GM12801 (cell line): ENCODE measurements around the gene SCUBE2.

Experiments used
- TF ChIP-seq, protein P1 (sequence below): IDR thresholded peaks from one replicate; pipeline ENCODE4 v1.5.1; 2011; ENCODE audit warnings: control low read depth; ENCODE audit not compliant: insufficient read length; ENCODE audit errors: extremely low read depth

Gene SCUBE2

DNA sequence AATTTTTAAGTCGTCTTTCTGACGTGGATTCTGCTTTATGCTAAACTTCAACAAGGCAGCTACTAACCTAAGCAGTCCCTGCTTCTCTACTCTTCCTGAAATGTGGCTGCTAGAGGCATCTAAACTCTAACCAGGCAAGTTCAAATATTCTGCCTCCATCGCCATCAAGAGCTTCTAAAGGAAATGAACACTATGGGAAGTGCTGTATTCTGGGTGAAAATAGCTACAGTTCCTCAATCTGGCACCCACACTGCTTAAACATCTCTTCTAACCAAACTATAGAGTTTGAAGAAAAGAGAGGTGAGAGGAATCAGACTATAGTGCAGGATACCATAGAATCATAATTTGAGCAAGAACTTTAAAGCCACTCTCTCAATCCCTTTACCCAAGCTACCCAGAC, 93.9 kb downstream of the SCUBE2 start:
- TF ChIP-seq, protein P1, sequence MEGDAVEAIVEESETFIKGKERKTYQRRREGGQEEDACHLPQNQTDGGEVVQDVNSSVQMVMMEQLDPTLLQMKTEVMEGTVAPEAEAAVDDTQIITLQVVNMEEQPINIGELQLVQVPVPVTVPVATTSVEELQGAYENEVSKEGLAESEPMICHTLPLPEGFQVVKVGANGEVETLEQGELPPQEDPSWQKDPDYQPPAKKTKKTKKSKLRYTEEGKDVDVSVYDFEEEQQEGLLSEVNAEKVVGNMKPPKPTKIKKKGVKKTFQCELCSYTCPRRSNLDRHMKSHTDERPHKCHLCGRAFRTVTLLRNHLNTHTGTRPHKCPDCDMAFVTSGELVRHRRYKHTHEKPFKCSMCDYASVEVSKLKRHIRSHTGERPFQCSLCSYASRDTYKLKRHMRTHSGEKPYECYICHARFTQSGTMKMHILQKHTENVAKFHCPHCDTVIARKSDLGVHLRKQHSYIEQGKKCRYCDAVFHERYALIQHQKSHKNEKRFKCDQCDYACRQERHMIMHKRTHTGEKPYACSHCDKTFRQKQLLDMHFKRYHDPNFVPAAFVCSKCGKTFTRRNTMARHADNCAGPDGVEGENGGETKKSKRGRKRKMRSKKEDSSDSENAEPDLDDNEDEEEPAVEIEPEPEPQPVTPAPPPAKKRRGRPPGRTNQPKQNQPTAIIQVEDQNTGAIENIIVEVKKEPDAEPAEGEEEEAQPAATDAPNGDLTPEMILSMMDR, result no peak

DNA sequence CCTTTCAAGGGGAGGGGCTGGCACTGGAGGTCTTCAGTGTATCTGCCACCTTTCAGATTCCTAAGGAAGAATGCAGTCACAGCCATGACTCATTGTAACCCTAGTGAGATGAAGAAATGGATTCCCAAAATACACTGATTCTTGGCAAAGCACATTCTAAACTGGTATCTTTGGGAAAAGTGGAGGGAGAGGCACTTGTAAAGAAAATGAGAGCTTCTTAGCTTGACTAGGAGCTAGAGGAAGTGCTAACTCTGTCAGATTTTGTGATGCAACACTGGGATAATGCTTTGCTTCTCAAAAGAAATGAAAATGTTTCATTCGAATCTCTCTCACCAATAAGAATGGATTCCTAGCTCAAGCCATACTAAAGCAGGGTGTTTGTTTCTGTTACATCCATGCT, 101.9 kb downstream of the SCUBE2 start:
- TF ChIP-seq, protein P1, result no peak

DNA sequence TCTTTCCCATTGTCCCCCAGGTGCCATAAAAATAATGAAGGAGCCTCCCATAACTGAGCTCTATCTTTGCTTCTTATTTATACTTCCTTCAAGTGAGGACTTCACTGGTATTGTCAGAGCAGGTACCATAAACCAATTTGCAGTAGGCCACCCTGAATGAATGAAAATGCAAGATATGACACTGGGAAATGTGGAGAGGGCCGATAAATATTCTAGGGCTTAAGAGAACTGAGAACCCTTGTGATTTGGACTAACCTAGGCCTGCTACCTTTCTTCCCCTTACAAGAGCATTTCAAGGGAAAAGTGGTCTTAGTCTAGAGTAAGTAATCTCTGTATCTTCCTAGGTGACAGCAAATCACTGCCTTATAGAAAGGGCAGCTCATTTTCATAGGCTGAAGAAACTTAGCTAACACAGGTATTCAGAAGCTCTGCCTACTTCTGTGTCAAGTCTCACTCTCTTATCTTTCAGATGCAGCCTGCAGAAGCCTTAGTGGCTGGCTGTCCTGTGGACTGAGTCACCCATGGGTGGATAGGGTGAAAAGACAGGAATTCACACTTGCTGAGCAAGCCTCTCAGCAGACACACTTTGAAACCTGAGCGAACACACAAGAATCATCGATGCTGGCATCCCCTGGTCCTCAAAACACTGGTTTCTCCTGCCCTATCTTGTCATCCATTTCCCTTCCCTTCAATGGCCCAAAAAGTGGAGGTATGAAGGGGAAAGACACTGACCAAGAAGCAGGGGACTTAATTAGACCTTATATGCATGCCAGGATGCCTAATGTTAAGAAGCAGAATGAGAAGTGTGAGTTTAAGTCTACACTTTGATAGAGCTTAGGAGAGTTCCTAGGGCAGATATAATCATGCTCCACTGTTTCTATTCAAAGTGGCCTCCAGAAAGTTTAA, 102.8 kb downstream of the SCUBE2 start:
- TF ChIP-seq, protein P1, result no peak

DNA sequence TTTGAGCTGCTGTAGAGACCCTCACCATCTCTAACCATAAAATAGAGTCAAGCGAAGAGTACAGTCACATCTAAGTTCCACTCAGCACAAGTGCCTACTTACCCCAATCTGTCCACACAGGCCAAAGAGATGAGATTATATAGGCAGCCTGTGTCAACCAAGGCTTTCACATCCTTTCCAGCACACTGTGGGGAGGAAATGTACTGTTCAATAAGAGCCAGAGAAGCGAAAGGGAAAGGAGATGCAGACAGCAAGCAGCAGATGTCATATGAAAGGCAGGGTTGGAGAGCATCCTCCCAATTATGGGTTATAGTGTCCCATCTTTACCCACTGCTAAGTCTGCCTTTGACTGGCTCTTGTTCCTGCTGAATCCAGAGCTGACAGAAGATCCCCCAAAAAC, 104.0 kb downstream of the SCUBE2 start:
- TF ChIP-seq, protein P1, result no peak

DNA sequence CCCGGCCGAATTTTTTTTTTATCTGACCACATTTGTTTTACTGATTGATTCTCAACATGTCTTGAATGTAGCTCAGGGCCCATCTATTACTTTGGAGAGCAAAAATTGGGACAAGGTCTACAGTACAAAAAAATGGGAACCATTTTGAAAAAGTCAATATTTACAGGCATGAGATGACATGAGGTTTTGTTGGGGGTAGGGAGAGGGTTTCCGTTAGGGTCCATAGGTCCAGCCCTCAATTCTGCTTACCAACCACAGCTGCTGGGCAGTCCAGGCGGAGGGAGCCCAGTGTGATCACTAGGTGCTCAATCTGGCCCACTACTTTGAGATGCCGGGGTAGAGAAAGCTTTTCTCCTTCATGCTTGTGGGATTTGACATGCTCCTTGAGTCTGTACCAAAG, 105.9 kb downstream of the SCUBE2 start:
- TF ChIP-seq, protein P1, result no peak

DNA sequence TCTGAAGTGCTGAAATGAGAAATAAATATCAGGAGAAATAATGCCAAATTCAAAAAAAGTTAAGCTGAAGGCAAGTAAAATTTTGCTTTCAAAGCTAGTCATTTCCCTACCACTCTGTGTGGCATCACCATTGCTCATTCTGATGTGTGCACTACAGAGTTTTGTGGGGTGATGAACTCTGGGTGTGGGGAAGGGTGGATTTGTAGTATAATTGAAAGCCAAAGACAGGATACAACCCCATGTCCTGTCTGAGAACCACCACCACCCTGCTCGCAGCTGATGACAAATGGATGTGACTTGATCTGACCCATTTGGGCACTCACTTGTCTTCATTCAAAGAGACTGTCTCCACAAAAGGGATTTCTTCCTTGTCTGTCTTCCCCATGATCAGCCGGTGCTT, 107.8 kb downstream of the SCUBE2 start:
- TF ChIP-seq, protein P1, result no peak

DNA sequence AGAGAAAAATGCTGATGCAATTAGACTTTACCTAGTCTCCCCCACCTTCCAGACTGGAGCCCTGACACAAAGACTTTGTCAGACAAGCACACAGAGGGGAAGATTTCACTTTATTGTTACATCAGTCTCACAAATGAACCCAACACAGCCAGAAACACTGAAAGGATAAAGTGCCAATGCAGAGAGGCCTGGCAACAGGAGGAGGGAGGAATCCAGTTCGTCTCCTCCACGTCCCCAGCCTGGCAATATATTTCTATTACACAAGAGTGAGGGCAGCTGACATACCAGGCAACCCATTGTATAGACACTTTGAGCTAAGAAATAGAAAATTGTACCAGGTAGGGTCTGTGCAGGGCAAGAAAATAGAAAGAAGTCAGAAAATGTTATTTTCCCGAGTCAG, 110.9 kb downstream of the SCUBE2 start:
- TF ChIP-seq, protein P1, result no peak

DNA sequence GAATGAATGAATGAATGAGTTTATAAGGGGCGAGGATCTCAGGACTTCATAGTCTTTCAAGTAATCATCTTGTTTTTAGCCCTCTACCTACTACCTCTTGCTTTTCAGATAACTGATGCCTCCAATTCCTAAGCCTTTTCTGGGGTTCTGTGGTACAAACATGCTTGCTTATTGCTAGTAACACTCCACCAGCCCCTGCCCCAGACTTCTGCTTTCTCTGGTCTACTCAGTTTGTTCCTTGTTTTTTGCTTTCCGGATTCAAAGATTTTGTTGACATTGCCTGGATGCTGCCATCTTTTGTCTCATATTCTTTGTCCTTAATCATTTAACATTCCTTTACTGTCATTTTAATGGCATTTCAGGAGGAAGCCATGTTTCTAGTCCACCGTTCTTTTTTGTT, 118.3 kb downstream of the SCUBE2 start:
- TF ChIP-seq, protein P1, result no peak
